Measurements from ENCODE around the gene SURF6. TPM values are rescaled to one million over a fixed set of nuclear protein-coding genes. Genes with fewer than 3 reads are reported as not detected.
A peak's percentile ranks its signal among the peaks of the same experiment; 100 is the strongest.

SURF6 gene
- total RNA-seq, 4 donors from 2014 or later: 14.5 to 28.6 (median 22.0) TPM

DNA sequence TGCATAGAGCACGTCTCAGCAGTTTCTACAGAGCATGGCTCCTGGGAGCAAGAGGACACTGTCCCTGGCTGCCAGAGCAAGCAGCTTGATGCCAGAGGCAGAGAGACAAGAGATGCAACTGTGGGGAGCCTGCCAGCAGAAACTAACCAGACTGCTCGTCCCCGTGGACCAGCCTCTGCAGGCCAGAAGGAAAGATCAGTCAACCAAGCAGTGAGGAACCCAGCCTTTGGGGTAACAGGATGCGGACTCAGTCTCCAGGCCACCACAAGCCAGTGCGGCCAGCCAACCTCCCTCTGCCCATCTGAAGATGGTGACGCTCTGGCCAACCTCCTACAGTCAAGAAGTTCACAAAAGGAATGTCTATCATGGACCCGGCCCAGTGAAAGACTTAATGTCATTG lies 36.2 kb upstream of the SURF6 start:
- no peak for TF ChIP-seq POLR2A (IDR thresholded peaks at IDR 0.05)
- TF ChIP-seq, protein P1, sequence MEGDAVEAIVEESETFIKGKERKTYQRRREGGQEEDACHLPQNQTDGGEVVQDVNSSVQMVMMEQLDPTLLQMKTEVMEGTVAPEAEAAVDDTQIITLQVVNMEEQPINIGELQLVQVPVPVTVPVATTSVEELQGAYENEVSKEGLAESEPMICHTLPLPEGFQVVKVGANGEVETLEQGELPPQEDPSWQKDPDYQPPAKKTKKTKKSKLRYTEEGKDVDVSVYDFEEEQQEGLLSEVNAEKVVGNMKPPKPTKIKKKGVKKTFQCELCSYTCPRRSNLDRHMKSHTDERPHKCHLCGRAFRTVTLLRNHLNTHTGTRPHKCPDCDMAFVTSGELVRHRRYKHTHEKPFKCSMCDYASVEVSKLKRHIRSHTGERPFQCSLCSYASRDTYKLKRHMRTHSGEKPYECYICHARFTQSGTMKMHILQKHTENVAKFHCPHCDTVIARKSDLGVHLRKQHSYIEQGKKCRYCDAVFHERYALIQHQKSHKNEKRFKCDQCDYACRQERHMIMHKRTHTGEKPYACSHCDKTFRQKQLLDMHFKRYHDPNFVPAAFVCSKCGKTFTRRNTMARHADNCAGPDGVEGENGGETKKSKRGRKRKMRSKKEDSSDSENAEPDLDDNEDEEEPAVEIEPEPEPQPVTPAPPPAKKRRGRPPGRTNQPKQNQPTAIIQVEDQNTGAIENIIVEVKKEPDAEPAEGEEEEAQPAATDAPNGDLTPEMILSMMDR (IDR thresholded peaks at IDR 0.05): no peak
- DNase-seq: no peak
- Histone ChIP-seq H3K27me3 (no peaks in the 10 kb centered on the region), H3K4me3 (peak overlapping the region in 1 of 4 donors; percentile 12), H3K9me3 (no peaks in the 10 kb centered on the region), H3K27ac (peak overlapping the region; percentile 8 to 63 (median 44)), H3K36me3 (peaks cover 3 to 40% (median 4%) of the 10 kb centered on the region in 3 donors), H3K4me1 (peaks cover 46 to 92% (median 72%) of the 10 kb centered on the region in 3 donors)
- 47 to 59% methylated on average over 3 to 6 of the region's 7 CpGs for WGBS, 2 donors
- intact Hi-C loops (cut with DNase I): no loop called here

DNA sequence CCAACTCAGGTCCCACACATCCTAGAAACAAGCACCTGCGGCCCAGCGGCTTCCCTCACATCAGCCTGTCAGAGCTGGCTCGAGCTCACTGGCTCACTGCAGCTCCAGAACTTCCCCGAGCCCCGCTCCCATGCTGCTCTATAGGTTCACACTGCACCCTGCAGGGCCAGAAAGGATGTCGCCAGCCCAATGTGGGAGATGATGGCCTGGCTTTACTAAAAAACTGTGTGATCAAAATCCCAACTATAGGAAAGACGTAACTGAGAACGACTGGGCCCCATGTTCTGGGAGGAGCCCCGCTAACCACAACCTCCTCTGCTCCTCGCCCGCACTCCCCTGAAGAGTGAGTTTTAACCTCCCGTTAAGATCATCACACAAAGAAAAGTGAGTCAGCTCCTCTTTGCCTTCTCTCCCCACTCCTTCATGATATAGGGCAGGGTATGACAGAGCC lies 35.3 kb upstream of the SURF6 start:
- H3K36me3 ChIP-seq: peaks cover 11 to 49% (median 12%) of the 10 kb centered on the region in 3 donors
- no peak for TF ChIP-seq POLR2A (IDR thresholded peaks at IDR 0.05)
- TF ChIP-seq, protein P1 (IDR thresholded peaks at IDR 0.05): no peak
- H3K9me3 ChIP-seq: no peaks in the 10 kb centered on the region
- peaks cover 46 to 92% (median 64%) of the 10 kb centered on the region in 3 donors for H3K4me1 ChIP-seq
- H3K27ac ChIP-seq: peak overlapping the region; percentile 36 to 63 (median 46)
- peak overlapping the region in 1 of 4 donors; percentile 16 for H3K4me3 ChIP-seq
- intact Hi-C loops (cut with DNase I): no loop called here
- WGBS, 2 donors: 35 to 44% methylated on average over 12 of the region's 12 CpGs
- no peaks in the 10 kb centered on the region for H3K27me3 ChIP-seq
- no peak for DNase-seq

DNA sequence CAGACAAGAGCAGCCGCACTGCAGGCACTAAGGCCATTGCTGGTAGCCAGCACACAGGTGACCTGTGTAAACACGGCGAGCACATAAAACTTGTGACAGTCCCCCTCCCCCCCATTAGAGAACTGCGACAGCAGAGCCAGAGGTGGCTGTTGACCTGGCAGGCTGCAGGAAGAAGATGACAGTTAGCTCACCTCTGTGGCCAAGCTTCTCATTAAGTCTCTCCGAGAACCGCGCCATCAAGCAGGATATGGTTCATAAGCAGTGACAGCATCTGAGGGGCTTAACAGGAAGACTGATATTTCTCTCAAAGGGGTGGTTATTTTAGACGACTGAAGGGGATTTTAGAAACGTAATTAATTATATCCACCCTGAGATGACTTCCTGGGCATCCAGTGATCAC lies 34.7 kb upstream of the SURF6 start:
- 57 to 67% methylated on average over 7 to 9 of the region's 9 CpGs for WGBS, 2 donors
- Histone ChIP-seq H3K36me3 (peaks cover 15 to 55% (median 17%) of the 10 kb centered on the region in 3 donors), H3K4me3 (no peak overlapping the region), H3K27ac (peak overlapping the region in 3 of 4 donors; percentile 27 to 63 (median 54)), H3K4me1 (peaks cover 47 to 97% (median 64%) of the 10 kb centered on the region in 3 donors), H3K9me3 (no peaks in the 10 kb centered on the region), H3K27me3 (no peaks in the 10 kb centered on the region)
- TF ChIP-seq POLR2A (IDR thresholded peaks at IDR 0.05): no peak
- TF ChIP-seq, protein P1 (IDR thresholded peaks at IDR 0.05): no peak
- intact Hi-C loops (cut with DNase I): no loop called here
- no peak for DNase-seq

DNA sequence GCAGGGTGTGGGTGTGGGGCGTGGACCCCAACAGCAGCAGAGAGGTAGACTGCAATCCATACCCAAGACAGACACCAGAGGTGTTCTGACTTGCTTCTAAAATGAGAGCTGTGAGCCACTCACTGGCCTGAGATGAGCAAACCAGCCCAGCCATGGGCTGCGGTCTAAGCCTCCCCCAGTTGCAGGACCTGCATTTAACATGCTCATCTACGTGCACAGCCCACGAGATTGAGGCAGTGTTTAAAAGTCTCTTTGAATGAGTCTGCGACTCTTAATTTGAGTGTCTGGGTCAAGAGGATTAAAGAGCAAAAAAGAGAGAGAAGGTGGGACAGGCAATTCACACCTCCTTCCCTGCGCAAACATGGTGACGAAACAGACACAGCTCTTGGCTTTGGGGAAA lies 33.9 kb upstream of the SURF6 start:
- peaks cover 17 to 62% (median 21%) of the 10 kb centered on the region in 3 donors for H3K36me3 ChIP-seq
- H3K27ac ChIP-seq: peak overlapping the region in 2 of 4 donors; percentile 54 to 63

DNA sequence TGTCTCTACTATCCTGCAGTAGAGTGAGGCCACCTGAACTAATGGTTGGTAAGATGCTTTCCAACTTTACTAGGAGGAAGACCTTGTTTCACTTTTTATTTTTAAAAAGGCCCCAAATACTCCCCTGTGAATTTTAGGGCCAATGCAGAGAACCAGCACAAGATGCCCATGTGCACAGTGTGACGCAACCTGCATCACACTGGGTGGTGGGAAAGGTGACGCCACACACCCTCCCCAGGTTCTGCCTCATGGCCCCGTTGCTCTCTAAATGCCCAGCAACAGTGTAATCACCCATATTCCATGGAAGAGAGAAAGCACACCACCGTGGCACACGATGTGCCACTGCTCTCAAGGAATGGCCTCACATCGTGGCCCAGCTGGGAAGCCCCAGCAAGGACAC lies 33.4 kb upstream of the SURF6 start:
- no peak overlapping the region for H3K4me3 ChIP-seq
- H3K4me1 ChIP-seq: peaks cover 58 to 100% (median 70%) of the 10 kb centered on the region in 3 donors
- H3K27ac ChIP-seq: peak overlapping the region in 1 of 4 donors; percentile 63
- intact Hi-C loops (cut with DNase I): no loop called here
- H3K27me3 ChIP-seq: no peaks in the 10 kb centered on the region
- WGBS, 2 donors: 68 to 73% methylated on average over 4 of the region's 6 CpGs
- peaks cover 17 to 67% (median 24%) of the 10 kb centered on the region in 3 donors for H3K36me3 ChIP-seq
- DNase-seq: no peak
- H3K9me3 ChIP-seq: no peaks in the 10 kb centered on the region
- TF ChIP-seq, protein P1 (IDR thresholded peaks at IDR 0.05): no peak
- no peak for TF ChIP-seq POLR2A (IDR thresholded peaks at IDR 0.05)

More for the DNA sequence above, 33.9 kb upstream of the SURF6 start:
- WGBS, 2 donors: 77 to 87% methylated on average over 3 to 5 of the region's 7 CpGs
- Histone ChIP-seq H3K27me3 (no peaks in the 10 kb centered on the region), H3K4me1 (peaks cover 55 to 100% (median 69%) of the 10 kb centered on the region in 3 donors), H3K9me3 (no peaks in the 10 kb centered on the region), H3K4me3 (no peak overlapping the region)
- no peak for DNase-seq
- intact Hi-C loops (cut with DNase I): no loop called here
- TF ChIP-seq POLR2A (IDR thresholded peaks at IDR 0.05): no peak
- TF ChIP-seq, protein P1 (IDR thresholded peaks at IDR 0.05): no peak

Data from esophagus squamous epithelium (tissue), 5 donors.